Stimulated activated CD4-positive, alpha-beta T cell treated with anti-CD3 and anti-CD28 coated beads, TNF-alpha, amount 100 ng/mL, for 24 hours (primary cell): Measurements from ENCODE around the gene GOLGA8M.
"Not testable (repeated sequence)": the region's sequence is repeated elsewhere in the genome, so short reads cannot be mapped to it uniquely, and the experiment has no call there.

ENCODE experiments used
- DNase-seq, 3 experiments: peaks; one replicate each; pipeline ENCODE4 v3.0.0-alpha.2; 2020; ENCODE audit warnings: low read depth in 3 of 3

The GOLGA8M gene

DNA sequence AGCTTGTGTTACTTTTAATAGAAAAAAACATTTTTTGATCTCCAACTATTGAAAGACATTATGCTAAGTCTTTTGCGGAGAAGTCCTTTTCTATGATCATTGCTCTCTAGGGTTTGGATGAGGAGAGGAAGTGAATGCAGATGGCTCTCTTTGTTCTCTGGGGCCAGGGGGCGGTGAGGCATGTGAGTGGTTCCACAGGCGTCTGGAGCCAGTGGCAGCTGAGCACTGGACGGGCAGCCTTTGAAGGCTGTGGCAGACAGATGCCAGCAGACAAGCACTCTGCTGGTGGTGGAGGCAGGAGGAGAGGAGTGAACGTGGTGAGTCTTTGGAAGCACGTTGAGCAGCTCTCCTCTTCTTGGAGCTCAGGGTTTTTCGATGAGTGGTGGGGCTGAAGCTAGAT, 51.5 kb downstream of the GOLGA8M start:
- not testable (repeated sequence) for DNase-seq

DNA sequence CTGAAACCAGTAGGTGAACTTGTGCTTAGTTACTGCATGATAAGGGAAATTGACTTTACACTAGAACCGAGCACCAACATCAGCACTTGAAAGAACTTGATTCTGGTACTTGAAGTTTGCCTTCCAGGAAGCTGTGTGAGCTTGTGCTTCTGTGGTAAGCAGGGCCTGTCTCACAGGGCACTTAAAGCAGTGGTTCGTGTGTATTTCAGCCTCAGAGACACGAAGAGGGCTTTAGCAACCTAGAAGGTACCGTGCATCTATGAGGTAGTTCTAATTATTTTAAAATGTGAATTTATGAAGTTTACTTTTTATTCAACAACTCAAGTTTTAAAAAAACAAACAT, 56.2 kb downstream of the GOLGA8M start:
- DNase-seq = not testable (repeated sequence)

DNA sequence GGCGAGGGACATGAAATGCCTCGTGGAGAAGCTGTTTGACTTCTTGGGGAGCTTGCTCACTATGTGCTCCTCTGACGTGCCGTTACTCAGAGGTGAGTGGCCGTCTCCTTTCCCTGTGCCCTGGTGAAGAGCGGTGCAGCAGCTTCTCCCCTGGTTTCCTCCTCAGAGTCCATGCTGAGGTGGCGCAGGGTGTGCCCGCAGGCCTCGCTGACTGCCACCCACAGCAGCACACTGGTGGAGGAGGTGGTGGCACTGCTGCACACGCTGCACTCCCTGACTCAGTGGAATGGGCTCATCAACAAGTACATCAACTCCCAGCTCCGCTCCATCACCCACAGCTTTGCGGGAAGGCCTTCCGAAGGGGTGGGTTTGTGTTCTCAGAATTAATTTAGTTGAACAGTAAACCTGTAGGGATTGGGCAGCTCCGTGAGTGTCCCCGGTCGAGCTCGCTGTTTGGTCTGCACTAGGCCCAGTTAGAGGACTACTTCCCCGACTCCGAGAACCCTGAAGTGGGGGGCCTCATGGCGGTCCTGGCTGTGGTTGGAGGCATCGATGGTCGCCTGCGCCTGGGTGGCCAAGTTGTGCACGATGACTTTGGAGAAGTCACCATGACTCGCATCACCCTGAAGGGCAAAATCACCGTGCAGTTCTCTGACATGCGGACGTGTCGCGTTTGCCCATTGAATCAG, 56.7 kb downstream of the GOLGA8M start:
- not testable (repeated sequence) for DNase-seq

DNA sequence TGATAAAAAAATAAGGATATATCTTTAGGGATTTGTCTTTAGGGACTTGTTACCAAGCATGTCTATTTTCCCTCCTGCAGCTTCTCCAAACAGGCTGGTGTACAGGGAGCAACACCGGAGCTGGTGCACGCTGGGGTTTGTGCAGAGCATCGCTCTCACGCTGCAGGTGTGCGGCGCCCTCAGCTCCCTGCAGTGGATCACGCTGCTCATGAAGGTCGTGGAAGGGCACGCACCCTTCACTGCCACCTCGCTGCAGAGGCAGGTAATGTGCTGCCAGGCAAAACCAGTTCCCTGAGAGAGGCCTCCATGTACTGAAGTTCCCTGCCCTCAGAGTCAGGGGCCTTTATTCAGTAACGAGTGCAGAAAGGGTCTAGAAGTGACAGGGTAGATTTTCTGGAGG, 58.0 kb downstream of the GOLGA8M start:
- not testable (repeated sequence) for DNase-seq

DNA sequence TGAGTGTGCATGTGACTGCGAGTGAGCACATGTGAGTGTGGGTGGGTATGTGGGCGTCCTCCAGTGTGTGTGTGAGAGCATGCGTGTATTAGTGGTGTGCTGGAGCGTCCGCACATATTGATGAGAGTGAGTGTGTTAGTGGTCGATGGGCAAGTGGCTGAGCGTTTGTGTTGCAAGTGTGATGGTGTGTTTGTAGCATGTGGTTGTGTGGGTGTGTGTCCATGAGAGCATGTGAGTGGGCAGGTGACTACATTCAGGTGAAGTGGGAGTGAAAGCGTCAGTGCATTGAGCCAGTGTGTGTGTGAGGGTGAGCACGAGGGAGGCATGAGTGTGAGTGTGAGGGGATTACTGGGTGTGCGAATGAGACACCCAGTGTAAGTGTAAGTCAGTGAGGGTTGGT, 59.7 kb downstream of the GOLGA8M start:
- not testable (repeated sequence) for DNase-seq
